Measurements from ENCODE around the gene MAN2B2. TPM values are rescaled to one million over a fixed set of nuclear protein-coding genes. Genes with fewer than 3 reads are reported as not detected.

The MAN2B2 gene
- total RNA-seq, 4 donors from 2014 or later = 9.0 to 23.3 (median 14.3) TPM

DNA sequence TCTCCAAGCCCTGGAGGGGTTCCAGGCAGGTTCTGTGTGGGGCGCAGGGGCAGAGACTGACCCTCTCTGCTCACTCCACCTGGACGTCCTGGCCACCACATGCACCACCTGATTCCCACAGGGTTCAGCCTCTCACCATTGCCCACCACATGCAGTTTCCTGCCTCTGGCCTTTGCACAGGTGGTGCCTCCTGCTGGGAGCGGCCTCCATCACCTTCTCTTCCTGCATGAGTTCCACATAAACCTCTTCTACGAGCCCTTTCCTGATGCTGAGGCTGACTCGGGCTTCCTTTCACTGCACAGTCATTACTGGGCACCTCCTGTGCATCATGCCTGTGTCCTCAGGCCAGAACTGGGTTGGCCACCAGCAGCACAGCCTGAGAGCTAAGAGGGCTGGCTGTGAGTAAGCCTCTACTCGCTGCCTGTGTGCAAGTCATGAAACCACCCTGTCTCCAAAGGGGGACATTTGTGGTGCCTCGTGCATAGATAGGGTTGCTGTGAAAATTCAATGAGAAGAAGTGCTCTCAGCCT is 19.9 kb downstream of the MAN2B2 start:
- Histone ChIP-seq H3K36me3 (peaks cover 0 to 100% (median 15%) of the 10 kb centered on the region in 3 donors), H3K27ac (no peak overlapping the region), H3K4me3 (no peak overlapping the region), H3K4me1 (no peaks in the 10 kb centered on the region), H3K27me3 (no peaks in the 10 kb centered on the region), H3K9me3 (no peaks in the 10 kb centered on the region)
- 85 to 90% methylated on average over 5 to 7 of the region's 7 CpGs for WGBS, 2 donors
- no peak for TF ChIP-seq POLR2A (IDR thresholded peaks at IDR 0.05)
- TF ChIP-seq, protein P1, sequence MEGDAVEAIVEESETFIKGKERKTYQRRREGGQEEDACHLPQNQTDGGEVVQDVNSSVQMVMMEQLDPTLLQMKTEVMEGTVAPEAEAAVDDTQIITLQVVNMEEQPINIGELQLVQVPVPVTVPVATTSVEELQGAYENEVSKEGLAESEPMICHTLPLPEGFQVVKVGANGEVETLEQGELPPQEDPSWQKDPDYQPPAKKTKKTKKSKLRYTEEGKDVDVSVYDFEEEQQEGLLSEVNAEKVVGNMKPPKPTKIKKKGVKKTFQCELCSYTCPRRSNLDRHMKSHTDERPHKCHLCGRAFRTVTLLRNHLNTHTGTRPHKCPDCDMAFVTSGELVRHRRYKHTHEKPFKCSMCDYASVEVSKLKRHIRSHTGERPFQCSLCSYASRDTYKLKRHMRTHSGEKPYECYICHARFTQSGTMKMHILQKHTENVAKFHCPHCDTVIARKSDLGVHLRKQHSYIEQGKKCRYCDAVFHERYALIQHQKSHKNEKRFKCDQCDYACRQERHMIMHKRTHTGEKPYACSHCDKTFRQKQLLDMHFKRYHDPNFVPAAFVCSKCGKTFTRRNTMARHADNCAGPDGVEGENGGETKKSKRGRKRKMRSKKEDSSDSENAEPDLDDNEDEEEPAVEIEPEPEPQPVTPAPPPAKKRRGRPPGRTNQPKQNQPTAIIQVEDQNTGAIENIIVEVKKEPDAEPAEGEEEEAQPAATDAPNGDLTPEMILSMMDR (IDR thresholded peaks at IDR 0.05) = no peak
- DNase-seq = no peak
- intact Hi-C loops (cut with DNase I) = no loop called here

- H3K27me3 ChIP-seq = no peaks in the 10 kb centered on the region
- intact Hi-C loops (cut with DNase I) = no loop called here
- TF ChIP-seq, protein P1 (IDR thresholded peaks at IDR 0.05) = no peak
- TF ChIP-seq POLR2A (IDR thresholded peaks at IDR 0.05) = no peak
- H3K4me3 ChIP-seq = no peak overlapping the region
- DNase-seq = no peak
- 35 to 69% methylated on average over 4 to 7 of the region's 16 CpGs for WGBS, 2 donors
- H3K27ac ChIP-seq = no peak overlapping the region
- no peaks in the 10 kb centered on the region for H3K4me1 ChIP-seq
- peaks cover 0 to 100% (median 15%) of the 10 kb centered on the region in 3 donors for H3K36me3 ChIP-seq
- H3K9me3 ChIP-seq = no peaks in the 10 kb centered on the region
Measured at GRCh38 chr4:6595897-6596537, 21.0 kb downstream of the MAN2B2 start.

DNA sequence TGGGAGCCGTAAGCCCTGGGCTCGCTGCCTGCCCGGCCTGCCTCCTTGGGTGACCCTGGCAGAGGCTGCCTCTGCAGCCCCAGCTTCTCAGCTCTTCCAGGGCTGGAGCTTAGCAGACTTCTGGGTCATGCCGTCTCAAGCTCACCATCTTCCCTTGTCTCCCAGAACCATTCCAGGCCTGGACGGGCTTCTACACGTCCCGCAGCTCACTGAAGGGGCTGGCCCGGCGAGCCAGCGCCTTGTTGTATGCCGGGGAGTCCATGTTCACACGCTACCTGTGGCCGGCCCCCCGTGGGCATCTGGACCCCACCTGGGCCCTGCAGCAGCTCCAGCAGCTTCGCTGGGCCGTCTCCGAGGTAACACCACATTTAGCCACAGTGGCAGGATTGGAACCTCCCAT is 22.0 kb downstream of the MAN2B2 start:
- Histone ChIP-seq H3K27me3 (no peaks in the 10 kb centered on the region), H3K4me1 (no peaks in the 10 kb centered on the region), H3K4me3 (no peak overlapping the region), H3K9me3 (no peaks in the 10 kb centered on the region), H3K27ac (no peak overlapping the region), H3K36me3 (peaks cover 7 to 100% (median 15%) of the 10 kb centered on the region in 3 donors)
- no peak for DNase-seq
- WGBS, 2 donors = 90 to 93% methylated on average over 4 to 10 of the region's 17 CpGs
- intact Hi-C loops (cut with DNase I) = no loop called here
- TF ChIP-seq, protein P1 (IDR thresholded peaks at IDR 0.05) = no peak

DNA sequence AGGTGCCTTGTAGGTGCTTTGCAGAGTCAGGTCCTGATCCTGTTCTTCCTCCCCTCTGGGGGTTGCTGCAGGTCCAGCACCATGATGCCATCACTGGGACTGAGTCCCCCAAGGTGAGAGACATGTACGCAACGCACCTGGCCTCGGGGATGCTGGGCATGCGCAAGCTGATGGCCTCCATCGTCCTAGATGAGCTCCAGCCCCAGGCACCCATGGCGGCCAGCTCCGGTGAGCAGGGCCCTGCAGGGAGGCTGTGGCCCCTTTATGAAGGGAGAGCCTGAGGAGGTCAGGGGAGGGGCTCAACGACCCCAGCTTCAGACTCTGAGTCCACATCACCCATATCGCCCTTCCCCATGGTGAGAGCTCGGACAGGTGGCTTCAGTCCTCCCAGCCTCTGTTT is 23.1 kb downstream of the MAN2B2 start:
- peaks cover 10 to 100% (median 15%) of the 10 kb centered on the region in 3 donors for H3K36me3 ChIP-seq
- intact Hi-C loops (cut with DNase I) = no loop called here
- DNase-seq = no peak

GRCh38 chr4:6598641-6599040 is 23.7 kb downstream of the MAN2B2 start:
- H3K4me1 ChIP-seq = no peaks in the 10 kb centered on the region
- WGBS, 2 donors = 81 to 86% methylated on average over 13 of the region's 13 CpGs
- peaks cover 10 to 100% (median 10%) of the 10 kb centered on the region in 3 donors for H3K36me3 ChIP-seq
- no peak for DNase-seq
- no peak overlapping the region for H3K27ac ChIP-seq
- intact Hi-C loops (cut with DNase I) = no loop called here
- H3K27me3 ChIP-seq = no peaks in the 10 kb centered on the region
- H3K4me3 ChIP-seq = no peak overlapping the region
- TF ChIP-seq, protein P1 (IDR thresholded peaks at IDR 0.05) = no peak
- TF ChIP-seq POLR2A (IDR thresholded peaks at IDR 0.05) = no peak
- no peaks in the 10 kb centered on the region for H3K9me3 ChIP-seq

More for the DNA sequence above, 23.1 kb downstream of the MAN2B2 start:
- no peak for TF ChIP-seq POLR2A (IDR thresholded peaks at IDR 0.05)
- TF ChIP-seq, protein P1 (IDR thresholded peaks at IDR 0.05) = no peak
- Histone ChIP-seq H3K27me3 (no peaks in the 10 kb centered on the region), H3K4me3 (no peak overlapping the region), H3K4me1 (no peaks in the 10 kb centered on the region), H3K9me3 (no peaks in the 10 kb centered on the region), H3K27ac (no peak overlapping the region)
- 90% methylated on average over 10 of the region's 10 CpGs; no CpG with 5 or more reads in 1 of the 2 donors for WGBS, 2 donors
